ENCODE measurements around the gene JAKMIP2. TPM values are rescaled to one million over a fixed set of nuclear protein-coding genes. Genes with fewer than 3 reads are reported as not detected.

Gene JAKMIP2
- total RNA-seq, 4 donors from 2014 or later, result 0.20 TPM; not detected in 3

DNA sequence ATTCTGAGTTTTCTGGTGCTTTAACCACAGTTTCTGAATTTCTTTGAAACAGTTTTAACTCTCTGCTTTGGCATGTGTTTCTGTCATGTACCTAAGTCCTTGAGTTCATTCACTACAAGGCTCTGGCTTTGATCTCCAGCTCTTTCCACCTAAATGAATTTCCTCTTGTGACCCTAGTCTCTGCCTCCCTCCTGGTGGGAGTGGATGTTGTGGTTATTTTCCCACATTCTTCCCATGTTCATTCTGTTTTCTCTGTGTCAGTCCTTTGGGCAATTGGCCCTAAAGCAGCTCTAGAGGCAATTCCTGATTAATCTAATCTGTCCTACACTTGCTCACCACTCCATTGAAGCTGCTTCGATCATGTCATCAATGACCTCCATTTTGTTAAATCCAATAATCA, 244.3 kb downstream of the JAKMIP2 start:
- H3K9me3 ChIP-seq, result no peaks in the 10 kb centered on the region
- H3K27ac ChIP-seq, result no peak overlapping the region
- intact Hi-C loops (cut with DNase I; ENCODE audit: low total_unique reads) (no loop called here), in situ Hi-C loops (cut with MboI; ENCODE audit: low sequenced_read_pairs in 4 of 4) (no loop called here)
- no peak for TF ChIP-seq POLR2A (IDR thresholded peaks at IDR 0.05)
- TF ChIP-seq, protein P1, sequence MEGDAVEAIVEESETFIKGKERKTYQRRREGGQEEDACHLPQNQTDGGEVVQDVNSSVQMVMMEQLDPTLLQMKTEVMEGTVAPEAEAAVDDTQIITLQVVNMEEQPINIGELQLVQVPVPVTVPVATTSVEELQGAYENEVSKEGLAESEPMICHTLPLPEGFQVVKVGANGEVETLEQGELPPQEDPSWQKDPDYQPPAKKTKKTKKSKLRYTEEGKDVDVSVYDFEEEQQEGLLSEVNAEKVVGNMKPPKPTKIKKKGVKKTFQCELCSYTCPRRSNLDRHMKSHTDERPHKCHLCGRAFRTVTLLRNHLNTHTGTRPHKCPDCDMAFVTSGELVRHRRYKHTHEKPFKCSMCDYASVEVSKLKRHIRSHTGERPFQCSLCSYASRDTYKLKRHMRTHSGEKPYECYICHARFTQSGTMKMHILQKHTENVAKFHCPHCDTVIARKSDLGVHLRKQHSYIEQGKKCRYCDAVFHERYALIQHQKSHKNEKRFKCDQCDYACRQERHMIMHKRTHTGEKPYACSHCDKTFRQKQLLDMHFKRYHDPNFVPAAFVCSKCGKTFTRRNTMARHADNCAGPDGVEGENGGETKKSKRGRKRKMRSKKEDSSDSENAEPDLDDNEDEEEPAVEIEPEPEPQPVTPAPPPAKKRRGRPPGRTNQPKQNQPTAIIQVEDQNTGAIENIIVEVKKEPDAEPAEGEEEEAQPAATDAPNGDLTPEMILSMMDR (IDR thresholded peaks at IDR 0.05 in 4 of 5, conservative IDR thresholded peaks at IDR 0.05 in 1 of 5), result no peak
- no peak for ATAC-seq
- no peaks in the 10 kb centered on the region for H3K4me1 ChIP-seq
- no peak for DNase-seq
- no peak overlapping the region for H3K4me3 ChIP-seq
- H3K36me3 ChIP-seq, result no peaks in the 10 kb centered on the region
- no peaks in the 10 kb centered on the region for H3K27me3 ChIP-seq

Other genes with a start within 250 kb of the JAKMIP2 start
- not detected for gene SPINK1, start 48.9 kb upstream of the JAKMIP2 start, total RNA-seq
- not detected for gene SCGB3A2, start 96.0 kb upstream of the JAKMIP2 start, total RNA-seq
- not detected for gene C5orf46, start 123.8 kb upstream of the JAKMIP2 start, total RNA-seq

Measured in gastrocnemius medialis (tissue), 4 donors.